GM11168 (cell line): ENCODE results near the gene ARL6IP4.
"Not testable (repeated sequence)": the region's sequence is repeated elsewhere in the genome, so short reads cannot be mapped to it uniquely, and the experiment has no call there.

Source experiments
- in situ Hi-C: fragments of 300-500 bp; cut with MboI; formaldehyde crosslinking; loops from one replicate; pipeline ENCODE4 v1.12.0; 2022; ENCODE audit warnings: low sequenced_read_pairs; ENCODE audit not compliant: unreplicated experiment

The ARL6IP4 gene

GRCh38 chr12:122980183-122981035, at the start of gene ARL6IP4:
TSS of gene ARL6IP4 (plus strand) at chr12:122980681. CDS start at chr12:122981140, 459 bp downstream.
- in situ Hi-C loops: no loop called here

- in situ Hi-C loops: no loop called here
Observed at GRCh38 chr12:122932207-122932606, 48.3 kb upstream of the ARL6IP4 start.

- in situ Hi-C loops: no loop called here
Observed at GRCh38 chr12:122934722-122935121, 45.8 kb upstream of the ARL6IP4 start.

- in situ Hi-C loops: no loop called here
Observed at GRCh38 chr12:122935318-122935717, 45.2 kb upstream of the ARL6IP4 start.

GRCh38 chr12:122937622-122938091, 42.8 kb upstream of the ARL6IP4 start:
- in situ Hi-C loops: no loop called here

GRCh38 chr12:122939125-122939524, 41.4 kb upstream of the ARL6IP4 start:
- in situ Hi-C loops: no loop called here

GRCh38 chr12:122941351-122941750, 39.1 kb upstream of the ARL6IP4 start:
- in situ Hi-C loops: not testable (repeated sequence)

GRCh38 chr12:122942637-122943036, 37.8 kb upstream of the ARL6IP4 start:
- in situ Hi-C loops: no loop called here

GRCh38 chr12:122943196-122943595, 37.3 kb upstream of the ARL6IP4 start:
- in situ Hi-C loops: no loop called here

GRCh38 chr12:122944605-122945592, 35.6 kb upstream of the ARL6IP4 start:
- in situ Hi-C loops: no loop called here

GRCh38 chr12:122946690-122947341, 33.7 kb upstream of the ARL6IP4 start:
- in situ Hi-C loops: no loop called here

- in situ Hi-C loops: no loop called here
Observed at GRCh38 chr12:122947352-122947792, 33.1 kb upstream of the ARL6IP4 start.

GRCh38 chr12:122948605-122949004, 31.9 kb upstream of the ARL6IP4 start:
- in situ Hi-C loops: no loop called here

- in situ Hi-C loops: no loop called here
Observed at GRCh38 chr12:122949405-122949804, 31.1 kb upstream of the ARL6IP4 start.

GRCh38 chr12:122949816-122950675, 30.4 kb upstream of the ARL6IP4 start:
- in situ Hi-C loops: loop anchor here (5.0 to 25.0 kb wide), 2 partner anchors 93 to 313 kb away; no protein-coding TSS in a partner anchor

- in situ Hi-C loops: loop anchor here (5.0 to 25.0 kb wide), 2 partner anchors 94 to 314 kb away; no protein-coding TSS in a partner anchor
Observed at GRCh38 chr12:122951406-122951805, 29.1 kb upstream of the ARL6IP4 start.

GRCh38 chr12:122951979-122952892, 28.2 kb upstream of the ARL6IP4 start:
- in situ Hi-C loops: loop anchor here (5.0 to 25.0 kb wide), 2 partner anchors 95 to 315 kb away; no protein-coding TSS in a partner anchor

GRCh38 chr12:122955156-122955555, 25.3 kb upstream of the ARL6IP4 start:
- in situ Hi-C loops: loop anchor here (5.0 to 25.0 kb wide), 2 partner anchors 163 to 318 kb away; no protein-coding TSS in a partner anchor
